ENCODE results near the gene COL6A2. TPM values are rescaled to one million over a fixed set of nuclear protein-coding genes. Genes with fewer than 3 reads are reported as not detected.
A peak's percentile ranks its signal among the peaks of the same experiment; 100 is the strongest.
"Not testable (repeated sequence)": the region's sequence is repeated elsewhere in the genome, so short reads cannot be mapped to it uniquely, and the experiment has no call there.

The COL6A2 gene
- total RNA-seq, 1 experiment from 2014 or later = 1,198 TPM

DNA sequence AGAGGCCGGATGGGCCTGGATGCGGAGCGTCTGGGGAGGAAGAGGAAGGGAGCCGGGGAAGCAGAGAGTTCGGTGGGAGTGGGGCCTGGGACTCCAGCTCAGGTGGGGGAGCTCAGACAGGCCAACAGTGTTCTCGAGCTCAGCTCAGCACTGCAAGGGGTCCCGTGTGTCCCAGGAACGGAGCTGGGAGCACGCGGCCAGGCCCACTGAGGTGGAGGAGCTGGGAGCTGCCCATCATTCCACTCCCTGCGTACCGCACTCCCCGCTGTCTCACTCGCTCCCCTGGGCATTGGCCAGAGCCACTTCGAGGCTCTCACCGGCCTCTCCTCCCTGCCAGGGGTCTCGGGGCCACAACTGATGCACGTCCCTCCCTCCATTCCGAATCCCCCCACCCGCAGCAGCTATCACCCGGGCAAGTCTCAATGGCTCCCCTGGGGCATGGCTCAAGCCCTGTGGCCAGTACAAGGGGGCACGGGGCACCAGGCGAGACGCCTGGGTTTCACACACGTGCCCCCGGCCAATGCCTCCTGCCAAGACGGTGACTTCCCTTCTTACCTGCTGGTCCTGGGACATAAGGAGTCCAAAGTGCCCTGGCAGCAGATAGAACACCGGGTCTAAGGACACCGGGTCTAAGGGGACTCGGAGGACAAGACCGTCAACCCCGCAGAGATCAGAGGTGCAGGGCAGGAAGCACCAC lies 30.3 kb upstream of the COL6A2 start:
- Histone ChIP-seq H3K36me3 (no peaks in the 10 kb centered on the region), H3K4me3 (no peak overlapping the region), H3K27me3 (no peaks in the 10 kb centered on the region), H3K9me3 (peaks cover 9% of the 10 kb centered on the region)
- no peak for DNase-seq

DNA sequence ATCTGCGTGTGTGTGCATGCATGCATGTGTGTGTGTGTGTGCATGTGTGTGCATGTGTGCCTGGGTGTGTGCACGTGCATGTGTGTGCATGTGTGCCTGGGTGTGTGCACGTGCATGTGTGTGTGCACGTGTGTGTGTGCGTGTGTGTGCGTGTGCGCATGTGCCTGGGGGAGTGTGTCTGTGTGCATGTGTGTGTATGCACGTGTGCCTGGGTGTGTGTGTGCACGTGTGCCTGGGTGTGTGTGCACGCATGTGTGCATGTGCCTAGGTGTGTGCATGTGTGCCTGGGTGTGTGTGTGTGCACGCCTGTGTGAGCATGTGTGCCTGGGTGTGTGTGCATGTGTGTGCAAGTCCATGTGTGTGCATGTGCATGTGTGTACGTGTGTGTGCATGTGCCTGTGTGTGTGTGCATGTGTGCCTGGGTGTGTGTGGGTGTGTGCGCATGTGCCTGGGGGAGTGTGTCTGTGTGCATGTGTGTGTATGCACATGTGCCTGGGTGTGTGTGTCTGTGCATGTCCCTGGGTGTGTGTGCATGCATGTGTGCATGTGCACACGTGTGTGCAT lies 29.3 kb upstream of the COL6A2 start:
- DNase-seq = no peak
- Histone ChIP-seq H3K9me3 (no peaks in the 10 kb centered on the region), H3K4me3 (no peak overlapping the region), H3K36me3 (no peaks in the 10 kb centered on the region), H3K27me3 (no peaks in the 10 kb centered on the region)

DNA sequence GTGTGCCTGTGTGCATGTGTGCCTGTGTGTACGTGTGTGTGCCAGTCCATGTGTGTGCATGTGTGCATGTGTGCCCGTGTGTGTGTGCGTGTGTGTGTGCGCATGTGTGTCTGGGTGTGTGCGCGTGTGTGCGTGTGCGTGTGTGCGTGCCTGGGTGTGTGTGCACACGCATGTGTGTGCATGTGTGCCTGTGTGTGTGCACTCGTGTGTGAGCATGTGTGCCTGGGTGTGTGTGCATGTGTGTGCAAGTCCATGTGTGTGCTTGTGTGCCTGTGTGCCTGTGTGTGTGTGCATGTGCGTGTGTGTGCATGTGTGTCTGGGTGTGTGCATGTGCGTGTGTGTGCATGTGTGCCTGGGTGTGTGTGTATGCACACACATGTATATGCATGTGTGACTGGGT lies 28.7 kb upstream of the COL6A2 start:
- no peak for DNase-seq
- H3K4me3 ChIP-seq = no peak overlapping the region
- H3K27me3 ChIP-seq = no peaks in the 10 kb centered on the region
- no peaks in the 10 kb centered on the region for H3K36me3 ChIP-seq
- H3K9me3 ChIP-seq = no peaks in the 10 kb centered on the region

DNA sequence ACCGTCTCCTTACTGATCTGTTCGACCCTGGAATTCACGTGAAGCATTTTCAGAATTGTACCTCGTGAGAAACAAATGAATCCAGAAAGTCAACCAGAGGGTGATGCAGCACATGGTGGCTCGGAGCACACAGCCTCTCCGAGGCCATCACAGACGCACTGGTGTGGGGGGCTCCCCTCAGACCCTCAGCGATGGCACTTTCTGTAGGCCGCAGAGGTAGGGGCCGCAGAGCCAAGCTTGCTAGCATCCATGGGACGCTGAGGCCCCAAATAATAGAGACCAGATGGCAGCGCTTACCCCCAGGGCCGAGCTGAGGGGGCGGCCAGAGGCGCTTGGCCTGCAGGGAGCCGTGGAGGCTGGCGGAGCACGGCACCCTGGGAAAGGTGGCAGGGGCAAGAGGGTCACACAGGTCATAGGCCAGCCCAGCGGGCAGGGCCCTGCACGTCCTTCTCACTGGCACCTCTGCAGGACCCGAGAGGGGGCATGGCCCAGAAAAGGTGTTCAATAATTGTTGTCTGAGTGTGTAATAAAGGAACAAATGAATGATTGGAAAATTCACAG lies 28.1 kb upstream of the COL6A2 start:
- Histone ChIP-seq H3K4me3 (no peak overlapping the region), H3K27me3 (no peaks in the 10 kb centered on the region), H3K36me3 (no peaks in the 10 kb centered on the region), H3K9me3 (no peaks in the 10 kb centered on the region)
- no peak for DNase-seq

DNA sequence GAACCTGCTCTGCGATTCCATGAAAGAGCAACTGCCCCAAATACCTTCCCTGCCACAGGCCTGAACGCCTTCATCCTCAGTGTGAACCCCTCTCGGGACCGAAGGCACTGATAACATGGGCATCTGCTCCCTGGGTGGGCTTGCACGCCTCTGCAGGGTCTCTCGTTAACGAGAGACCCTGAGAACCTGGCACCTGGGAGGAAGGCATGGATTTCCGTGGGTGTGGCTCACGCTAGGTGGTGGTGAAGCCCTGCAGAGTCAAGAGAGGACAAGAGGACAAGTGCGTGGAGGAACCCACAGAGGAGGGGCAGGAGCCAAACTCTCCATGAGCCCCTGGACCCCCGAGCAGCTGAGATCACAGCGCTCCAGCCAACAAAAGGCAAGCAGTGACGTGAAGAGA lies 26.8 kb upstream of the COL6A2 start:
- no peak for DNase-seq
- H3K9me3 ChIP-seq = no peaks in the 10 kb centered on the region
- H3K36me3 ChIP-seq = no peaks in the 10 kb centered on the region
- H3K27me3 ChIP-seq = no peaks in the 10 kb centered on the region
- H3K4me3 ChIP-seq = no peak overlapping the region

DNA sequence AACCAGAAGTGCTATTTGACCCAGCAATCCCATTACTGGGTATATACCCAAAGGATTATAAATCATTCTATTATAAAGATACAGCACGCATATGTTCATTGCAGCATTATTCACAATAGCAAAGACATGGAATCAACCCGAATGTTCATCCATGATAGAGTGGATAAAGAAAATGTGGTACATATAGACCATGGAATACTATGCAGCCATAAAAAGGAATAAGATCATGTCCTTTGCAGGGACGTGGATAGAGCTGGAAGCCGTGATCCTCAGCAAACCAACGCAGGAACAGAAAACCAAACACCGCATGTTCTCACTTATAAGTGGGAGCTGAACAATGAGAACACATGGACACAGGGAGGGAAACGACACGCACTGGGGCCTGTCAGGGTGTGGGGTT lies 21.2 kb upstream of the COL6A2 start:
- H3K27me3 ChIP-seq, H3K36me3 ChIP-seq, H3K4me3 ChIP-seq, DNase-seq, H3K9me3 ChIP-seq: not testable (repeated sequence)

DNA sequence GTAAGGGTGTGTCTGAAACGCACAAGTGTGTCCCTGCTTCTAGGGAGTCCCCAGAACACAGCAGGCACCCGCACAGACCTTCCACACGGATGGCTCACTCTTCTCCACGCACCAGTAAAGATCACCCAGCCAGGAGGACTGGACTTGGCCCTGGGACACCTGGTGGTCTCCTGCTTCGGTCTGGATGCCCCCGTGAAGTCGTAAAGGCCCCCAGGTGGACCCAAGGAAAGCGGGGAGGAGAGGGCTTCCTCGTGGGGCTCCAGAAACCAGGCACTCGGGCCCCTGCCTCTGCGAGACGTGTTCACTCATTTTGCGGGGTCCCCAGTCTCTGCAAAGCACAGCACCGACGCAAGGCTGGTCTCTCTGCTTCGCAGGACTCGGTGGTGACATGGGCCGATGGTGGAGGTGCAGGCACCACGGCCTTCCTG lies 20.2 kb upstream of the COL6A2 start:
- Histone ChIP-seq H3K36me3 (no peaks in the 10 kb centered on the region), H3K4me3 (no peak overlapping the region), H3K9me3 (no peaks in the 10 kb centered on the region), H3K27me3 (no peaks in the 10 kb centered on the region)
- DNase-seq = no peak

DNA sequence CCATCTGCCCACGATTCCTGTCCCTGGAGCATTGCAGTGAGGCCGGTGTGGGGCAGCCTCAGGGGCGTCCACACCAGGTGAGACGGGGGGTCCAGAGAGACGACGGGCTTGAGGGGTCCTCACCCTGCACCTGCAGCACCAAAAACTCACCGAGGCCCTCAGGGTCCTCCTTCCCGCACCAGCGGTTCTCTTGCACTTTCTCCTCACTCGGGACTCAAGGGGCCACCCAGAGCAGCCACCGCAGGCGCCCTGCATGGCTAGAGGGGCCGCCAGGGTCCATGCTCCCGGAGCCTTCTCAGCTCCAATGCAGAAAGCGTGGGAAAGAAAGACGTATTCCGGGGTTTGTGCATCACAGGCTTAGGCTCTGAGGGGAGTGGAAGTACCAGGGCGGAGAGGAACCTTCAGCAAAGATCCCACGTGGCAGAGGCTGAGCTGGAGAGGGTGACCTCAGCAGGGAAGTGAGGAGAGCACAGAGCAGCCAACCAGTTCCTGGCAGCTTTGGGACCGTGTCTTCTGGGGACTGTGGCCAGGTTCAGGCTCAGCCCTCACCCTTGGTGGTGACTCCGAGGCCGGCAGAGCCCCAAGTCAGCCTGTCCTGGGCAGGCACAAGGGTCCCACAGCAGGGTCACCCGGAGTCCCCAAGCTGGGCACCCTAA lies 19.5 kb upstream of the COL6A2 start:
- Histone ChIP-seq H3K36me3 (no peaks in the 10 kb centered on the region), H3K9me3 (no peaks in the 10 kb centered on the region; the same call in 1 of the 2 replicates), H3K27me3 (no peaks in the 10 kb centered on the region), H3K4me3 (no peak overlapping the region)
- DNase-seq = no peak

DNA sequence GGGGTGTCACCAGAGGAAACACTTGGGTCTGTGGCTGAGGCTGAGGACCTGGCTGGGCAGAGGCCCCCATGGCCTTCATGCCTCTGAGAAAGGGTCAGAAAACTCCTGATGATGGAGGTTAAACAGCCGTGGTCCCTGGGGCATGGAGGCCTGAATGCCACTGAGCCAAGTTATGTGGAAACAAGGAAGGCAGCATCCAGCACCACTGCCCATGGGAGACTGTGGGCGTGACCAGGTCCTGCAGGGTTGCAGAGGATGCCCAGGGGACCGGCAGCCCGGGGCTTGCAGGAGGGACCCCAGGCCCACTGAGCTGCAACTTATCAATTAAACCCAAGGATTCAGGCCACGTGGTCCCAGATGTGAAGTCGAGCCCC lies 18.9 kb upstream of the COL6A2 start:
- no peaks in the 10 kb centered on the region for H3K36me3 ChIP-seq
- no peak for DNase-seq
- no peaks in the 10 kb centered on the region for H3K27me3 ChIP-seq
- no peak overlapping the region for H3K4me3 ChIP-seq
- no peaks in the 10 kb centered on the region; the same call in 1 of the 2 replicates for H3K9me3 ChIP-seq

DNA sequence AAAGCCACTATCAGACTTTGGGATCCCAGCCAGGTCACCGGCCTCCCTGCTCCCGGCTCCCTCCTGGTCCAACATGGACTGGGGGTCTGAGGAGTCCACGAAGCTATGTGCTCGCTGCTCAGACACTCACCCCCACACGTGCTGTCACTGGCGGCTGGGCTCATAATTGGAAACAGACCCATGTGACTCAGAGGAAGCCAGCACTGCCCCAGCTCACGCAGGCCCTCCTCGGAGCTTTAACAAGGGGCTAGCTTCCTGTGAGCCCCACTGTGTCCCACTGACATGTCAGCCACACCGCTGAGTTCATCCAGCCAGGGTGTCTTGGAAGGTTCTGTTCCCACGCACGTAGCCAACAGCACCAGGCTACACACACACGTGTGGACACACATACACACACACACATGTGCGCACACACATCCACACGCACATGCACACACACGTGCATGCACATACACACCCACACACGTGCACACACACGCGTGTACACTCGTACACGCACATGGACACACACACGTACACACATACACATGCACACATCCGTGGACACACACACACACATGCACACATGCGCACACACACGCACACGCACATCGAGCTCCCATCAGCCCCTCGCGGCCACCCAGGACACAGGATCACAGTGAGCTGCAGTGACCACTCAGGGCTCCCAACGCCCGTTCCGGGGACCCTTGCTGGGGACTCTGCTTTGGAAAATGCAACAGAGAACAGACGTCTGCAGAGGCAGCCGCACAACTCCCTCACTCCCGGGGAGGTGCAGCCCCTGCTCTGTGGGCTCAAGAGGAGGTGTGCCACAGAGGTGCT lies 18.4 kb upstream of the COL6A2 start:
- no peaks in the 10 kb centered on the region for H3K36me3 ChIP-seq
- no peak overlapping the region for H3K4me3 ChIP-seq
- no peaks in the 10 kb centered on the region; the same call in none of the 2 replicates for H3K9me3 ChIP-seq
- peak; percentile 57 for DNase-seq
- no peaks in the 10 kb centered on the region for H3K27me3 ChIP-seq

DNA sequence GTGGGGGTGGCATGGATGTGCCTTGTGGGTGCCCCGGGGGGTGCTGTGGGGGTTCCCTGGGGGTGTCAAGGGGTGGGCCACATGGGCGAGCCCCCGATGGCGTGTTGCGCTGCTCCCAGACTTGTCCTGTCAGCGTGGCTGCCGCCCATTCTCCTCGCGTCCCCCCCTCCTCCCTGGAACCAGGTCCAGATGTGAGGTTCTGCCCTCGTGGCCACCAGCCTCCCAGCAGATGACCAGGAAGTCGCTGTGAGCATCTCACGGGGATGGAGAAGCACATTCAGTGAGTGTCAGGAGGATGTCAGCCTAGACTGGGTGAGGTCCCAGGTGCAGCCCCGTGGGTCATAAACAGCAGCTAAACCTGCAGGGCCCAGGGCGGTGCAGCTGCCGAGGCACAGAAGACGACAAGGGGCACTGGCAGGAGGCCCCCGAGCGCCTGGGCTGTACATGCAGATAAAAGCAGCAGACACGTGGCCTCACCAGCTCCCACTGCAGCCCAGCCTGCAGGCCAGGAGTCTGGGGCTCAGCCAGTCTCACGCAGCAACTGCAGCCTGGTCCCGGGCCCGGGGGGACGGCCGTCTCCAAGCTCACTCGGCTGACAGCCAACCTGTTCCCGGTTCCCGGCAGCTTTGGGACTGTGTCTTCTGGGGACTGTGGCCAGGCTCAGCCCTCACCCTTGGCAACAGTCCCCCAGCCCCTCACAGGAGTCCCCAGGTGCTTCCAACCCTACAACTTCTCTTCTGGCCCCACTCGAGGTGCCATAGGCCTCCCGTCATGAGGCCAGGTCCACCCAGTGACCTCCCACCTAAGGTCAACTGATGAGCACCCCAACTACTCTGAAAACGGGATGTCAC lies 17.5 kb upstream of the COL6A2 start:
- H3K9me3 ChIP-seq = no peaks in the 10 kb centered on the region; the same call in none of the 2 replicates
- H3K36me3 ChIP-seq = no peaks in the 10 kb centered on the region
- H3K4me3 ChIP-seq = no peak overlapping the region
- H3K27me3 ChIP-seq = no peaks in the 10 kb centered on the region
- DNase-seq = no peak

DNA sequence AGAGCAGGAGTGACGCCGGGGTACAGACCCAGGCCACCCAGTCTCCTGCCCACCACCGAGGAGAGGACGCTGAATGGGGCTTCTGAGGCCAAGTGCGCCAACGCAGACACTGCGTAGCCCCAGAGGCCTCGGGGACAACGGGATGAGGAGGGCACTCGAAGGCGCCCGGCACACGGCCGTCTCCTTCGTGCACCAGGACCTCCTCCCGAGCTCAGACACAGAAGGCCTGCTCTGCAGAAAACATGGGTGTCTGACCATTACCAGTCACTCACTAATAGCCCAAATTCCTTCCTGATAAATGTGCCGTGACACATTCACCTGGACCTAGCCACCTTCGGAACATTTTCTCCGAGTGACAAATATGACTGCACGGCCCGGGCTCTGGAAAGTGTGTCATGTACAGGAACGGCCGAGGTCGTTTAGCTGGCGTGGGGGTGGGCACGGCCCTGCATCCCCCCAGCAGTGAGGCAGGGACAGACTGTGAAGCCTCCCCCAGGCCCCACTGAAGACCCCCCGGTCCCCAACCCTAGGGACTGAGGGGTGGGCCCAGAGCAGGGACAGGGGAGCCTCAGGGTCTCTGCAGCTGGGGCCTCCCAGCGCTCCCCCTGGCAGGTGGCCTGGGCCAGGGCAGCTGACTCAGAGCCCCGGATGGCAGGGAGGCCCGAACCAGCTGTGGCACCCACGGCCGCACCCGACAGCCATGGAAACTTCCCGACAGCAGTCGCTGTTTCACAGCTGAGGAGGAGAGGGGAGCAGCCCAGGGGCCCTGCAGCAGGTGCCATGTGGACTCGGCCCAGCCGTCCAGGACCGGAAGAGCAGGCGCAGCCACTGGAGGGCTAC lies 16.7 kb upstream of the COL6A2 start:
- Histone ChIP-seq H3K9me3 (no peaks in the 10 kb centered on the region; the same call in none of the 2 replicates), H3K27me3 (no peaks in the 10 kb centered on the region), H3K36me3 (no peaks in the 10 kb centered on the region), H3K4me3 (no peak overlapping the region)
- DNase-seq = peak; percentile 61

DNA sequence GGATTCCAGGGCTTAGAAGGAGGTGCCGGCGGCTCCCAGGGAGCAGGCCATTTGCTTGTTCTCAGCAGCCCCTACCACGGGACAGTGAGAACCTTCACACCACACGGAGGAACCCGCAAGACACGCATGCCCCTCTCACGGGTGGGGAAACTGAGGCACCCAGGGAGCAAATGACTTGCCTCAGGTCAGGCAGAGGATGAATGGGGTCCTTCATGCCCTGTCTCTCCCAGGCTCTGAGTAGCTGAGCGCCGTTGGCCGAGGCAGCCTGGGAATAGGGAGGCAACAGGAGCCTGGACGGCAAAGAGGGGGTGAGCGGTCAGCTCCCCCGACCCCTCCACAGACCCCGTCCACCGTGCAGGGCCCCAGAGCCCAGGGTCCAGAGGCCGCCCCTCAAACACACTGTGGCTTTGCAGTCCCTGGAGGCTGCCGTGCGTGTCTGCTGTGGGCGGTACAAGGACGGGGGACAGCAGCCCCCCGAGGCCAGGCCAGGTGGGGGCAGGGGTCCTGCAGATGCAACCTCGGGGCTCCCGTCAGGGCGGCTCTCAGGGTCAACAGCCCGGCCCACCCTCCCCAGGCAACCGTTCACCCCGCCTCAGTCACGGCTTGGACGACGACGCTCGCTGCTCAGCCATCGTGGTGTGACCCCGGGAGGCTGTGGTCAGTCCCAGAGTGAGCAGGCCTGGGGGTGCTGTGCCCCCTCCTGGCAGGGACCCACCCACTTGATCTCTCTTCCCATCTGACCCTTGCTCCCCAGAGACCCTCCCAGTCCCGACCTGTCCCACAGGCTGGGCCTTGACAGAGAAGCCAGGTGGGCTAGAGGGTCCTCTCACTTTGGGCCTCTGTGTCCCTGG lies 15.8 kb upstream of the COL6A2 start:
- DNase-seq = no peak
- Histone ChIP-seq H3K27me3 (no peaks in the 10 kb centered on the region), H3K9me3 (no peaks in the 10 kb centered on the region; the same call in none of the 2 replicates), H3K4me3 (no peak overlapping the region), H3K36me3 (no peaks in the 10 kb centered on the region)

DNA sequence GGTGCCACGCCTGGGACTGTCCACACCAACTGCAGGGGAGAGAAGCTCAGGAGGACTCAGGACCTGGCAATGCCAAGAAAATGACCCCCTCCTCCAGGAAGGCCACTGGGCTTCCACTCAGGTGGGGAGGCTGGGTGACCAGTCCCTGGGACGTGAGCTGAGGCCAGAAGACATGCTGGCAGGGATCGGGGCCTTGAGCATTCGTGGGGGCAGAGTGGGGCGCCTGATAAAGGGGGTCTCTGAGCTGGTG lies 15.3 kb upstream of the COL6A2 start:
- DNase-seq = no peak
- Histone ChIP-seq H3K36me3 (no peaks in the 10 kb centered on the region), H3K9me3 (peaks cover 3% of the 10 kb centered on the region), H3K27me3 (no peaks in the 10 kb centered on the region), H3K4me3 (no peak overlapping the region)

Measured in MG63 (cell line).